Natural killer cell (primary cell): ENCODE data around the gene PTH2. TPM values are rescaled to one million over a fixed set of nuclear protein-coding genes. Genes with fewer than 3 reads are reported as not detected.

Experiments
- ATAC-seq, 3 donors: fragments of 150-1000 bp in 2 of 3; fragments of 200-7000 bp in 1 of 3; cut with Tn5 transposase; 1 replicate in 1 of 3; 2 replicates in 2 of 3; pipeline ENCODE4 v1.10.0; 2021; ENCODE audit warnings: mild to moderate bottlenecking in 2 of 3, moderate library complexity in 2 of 3
- DNase-seq, 2 donors: peaks; one replicate each; pipeline versions ENCODE4 v3.0.0 to v3.0.0-alpha.2; 2013 to 2021; ENCODE audit warnings: mixed read lengths in 1 of 2
- H3K27ac ChIP-seq: one replicate; pipeline ENCODE4 v1.5.1; 2013; ENCODE audit warnings: mild to moderate bottlenecking, low read length
- H3K27me3 ChIP-seq: one replicate; pipeline ENCODE4 v1.6.1; 2013; ENCODE audit warnings: low read length; ENCODE audit not compliant: control insufficient read depth, insufficient read depth
- H3K36me3 ChIP-seq: one replicate; pipeline ENCODE4 v1.6.1; 2013; ENCODE audit warnings: low read length; ENCODE audit not compliant: control insufficient read depth, insufficient read depth
- H3K4me1 ChIP-seq: one replicate; pipeline ENCODE4 v1.6.1; 2013; ENCODE audit warnings: low read length; ENCODE audit not compliant: control insufficient read depth, insufficient read depth
- H3K4me3 ChIP-seq: one replicate; pipeline ENCODE4 v1.5.1; 2013; ENCODE audit warnings: low read length
- H3K9me3 ChIP-seq: one replicate; pipeline ENCODE4 v1.6.1; 2013; ENCODE audit warnings: low read length; ENCODE audit not compliant: control insufficient read depth, insufficient read depth
- H3K27ac Mint-ChIP-seq, 2 donors: one replicate each; pipeline ENCODE4 v1.8.0; 2022; ENCODE audit warnings: mild to moderate bottlenecking in 2 of 2, mixed read lengths in 2 of 2, moderate library complexity in 1 of 2
- H3K27me3 Mint-ChIP-seq, 2 donors: one replicate each; pipeline ENCODE4 v1.8.0; 2022; ENCODE audit warnings: low read depth in 2 of 2, mixed read lengths in 2 of 2
- H3K36me3 Mint-ChIP-seq: one replicate; pipeline ENCODE4 v1.8.0; 2022; ENCODE audit warnings: mixed read lengths
- H3K4me1 Mint-ChIP-seq, 2 donors: one replicate each; pipeline ENCODE4 v1.8.0; 2022; ENCODE audit warnings: mixed read lengths in 2 of 2
- H3K4me3 Mint-ChIP-seq: one replicate; pipeline ENCODE4 v1.8.0; 2022; ENCODE audit warnings: mild to moderate bottlenecking, moderate library complexity, mixed read lengths
- H3K9me3 Mint-ChIP-seq, 2 donors: one replicate each; pipeline ENCODE4 v1.8.0; 2022; ENCODE audit warnings: mixed read lengths in 2 of 2
- CTCF ChIP-seq: fragments of 200-600 bp; IDR thresholded peaks from one replicate; pipeline ENCODE4 v1.8.0; 2022; ENCODE audit warnings: antibody characterized with exemption
- WGBS: methylation state at CpG from one replicate; pipeline ENCODE4 v1.1.7; 2013; ENCODE audit warnings: missing lambda C conversion rate; ENCODE audit not compliant: insufficient coverage; 5-methylcytosine and 5-hydroxymethylcytosine counted together
- intact Hi-C: fragments of 100-400 bp; cut with micrococcal nuclease; formaldehyde crosslinking; loops from one replicate; pipeline ENCODE4 v1.14.2; 2022
- total RNA-seq, 4 donors: library from RNA; stranded (reverse); fragments of 120-200 nt in 1 of 4; gene quantifications; one replicate each; pipeline versions ENCODE4 v1.2.3 to v1.2.4, GENCODE V29; 2013 to 2022

The PTH2 gene
- total RNA-seq, 3 donors from 2014 or later (not counting 1 experiment from before 2014, with no cell fraction given), result not detected

DNA sequence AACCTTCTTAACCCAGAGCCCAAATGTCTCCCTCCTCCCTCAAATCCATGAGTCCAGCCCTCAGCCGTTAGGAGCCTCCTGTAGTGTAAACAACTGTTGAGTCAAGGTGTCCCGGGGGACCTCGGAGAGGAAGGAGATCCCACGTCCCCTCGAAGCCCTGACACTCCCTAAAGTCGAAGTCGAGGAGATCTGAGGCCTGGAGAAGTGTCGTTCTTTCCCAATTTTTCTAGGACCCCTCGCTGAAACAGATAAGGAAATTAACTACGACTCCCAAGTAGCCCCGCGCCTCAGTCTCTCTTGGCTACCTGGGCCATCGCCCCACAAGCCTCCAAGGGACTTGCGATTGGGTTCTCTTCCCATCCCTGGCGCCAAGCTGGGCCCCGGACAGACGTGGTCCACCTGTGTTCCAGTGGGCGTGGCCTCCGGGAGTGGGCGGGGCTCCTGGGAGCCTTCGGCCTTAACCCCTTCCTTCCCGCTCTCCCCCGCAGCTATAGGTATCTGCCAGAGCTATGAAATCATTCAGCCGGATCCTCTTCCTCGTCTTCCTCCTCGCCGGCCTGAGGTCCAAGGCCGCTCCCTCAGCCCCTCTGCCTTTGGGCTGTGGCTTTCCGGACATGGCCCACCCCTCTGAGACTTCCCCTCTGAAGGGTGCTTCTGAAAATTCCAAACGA, 2.8 kb upstream of the PTH2 start:
- H3K9me3 ChIP-seq, result no peaks in the 10 kb centered on the region
- intact Hi-C loops, result no loop called here
- WGBS, result 9% methylated on average over 30 of the region's 30 CpGs
- Mint-ChIP-seq H3K4me1 (peaks cover 57 to 67% of the 10 kb centered on the region in 2 donors), H3K27ac (no peak overlapping the region), H3K9me3 (no peaks in the 10 kb centered on the region), H3K27me3 (peaks cover 87 to 95% of the 10 kb centered on the region in 2 donors), H3K36me3 (no peaks in the 10 kb centered on the region), H3K4me3 (peak overlapping the region; percentile 2)
- peaks cover 52% of the 10 kb centered on the region for H3K4me1 ChIP-seq
- H3K36me3 ChIP-seq, result no peaks in the 10 kb centered on the region
- ATAC-seq (no peak), DNase-seq (peak in 1 of 2 donors; percentile 33)
- H3K27ac ChIP-seq, result no peak overlapping the region
- no peak for TF ChIP-seq CTCF
- H3K4me3 ChIP-seq, result no peak overlapping the region
- peaks cover 82% of the 10 kb centered on the region for H3K27me3 ChIP-seq

GRCh38 chr19:49425178-49425577, 1.9 kb upstream of the PTH2 start, which contains the start of gene GFY:
Gene GFY (plus strand): TSS chr19:49425388. CDS start chr19:49426431, 1,043 bp downstream.
- intact Hi-C loops, result no loop called here
- Histone ChIP-seq H3K4me1 (peaks cover 56% of the 10 kb centered on the region), H3K9me3 (no peaks in the 10 kb centered on the region), H3K4me3 (no peak within 1 kb of the TSS), H3K27me3 (peaks cover 84% of the 10 kb centered on the region), H3K27ac (no peak within 1 kb of the TSS), H3K36me3 (no peaks in the 10 kb centered on the region)
- H3K4me1 Mint-ChIP-seq, result peaks cover 64% of the 10 kb centered on the region in 2 donors
- no peak within 1 kb of the TSS for H3K27ac Mint-ChIP-seq
- DNase-seq (no peak), ATAC-seq (no peak)
- 67% methylated on average over 7 of the region's 7 CpGs for WGBS
- peak within 1 kb of the TSS; percentile 2 for H3K4me3 Mint-ChIP-seq
- no peak for TF ChIP-seq CTCF
- peaks cover 85 to 96% of the 10 kb centered on the region in 2 donors for H3K27me3 Mint-ChIP-seq
- no peaks in the 10 kb centered on the region for H3K36me3 Mint-ChIP-seq
- H3K9me3 Mint-ChIP-seq, result no peaks in the 10 kb centered on the region

DNA sequence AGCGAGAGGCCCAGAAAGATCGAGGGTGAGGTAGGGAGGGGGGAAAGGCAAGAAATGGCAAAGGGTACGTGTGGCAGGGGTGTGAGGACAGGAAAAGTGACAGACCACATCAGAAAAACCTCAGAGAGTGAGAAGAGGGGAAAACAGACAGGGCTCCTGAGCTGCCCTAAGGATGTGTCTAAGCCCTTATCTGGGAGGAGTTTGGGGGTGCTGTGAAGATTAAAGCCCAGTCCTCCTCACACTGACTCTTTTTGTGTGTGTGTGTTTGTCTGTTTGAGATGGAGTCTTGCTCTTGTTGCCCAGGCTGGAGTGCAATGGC, 703 bp upstream of the PTH2 start:
- peaks cover 86 to 99% of the 10 kb centered on the region in 2 donors for H3K27me3 Mint-ChIP-seq
- H3K4me1 Mint-ChIP-seq, result peaks cover 60 to 64% of the 10 kb centered on the region in 2 donors
- H3K4me3 ChIP-seq, result no peak overlapping the region
- H3K27ac Mint-ChIP-seq, result peak overlapping the region in 1 of 2 donors; percentile 25
- 4% methylated on average over 3 of the region's 3 CpGs for WGBS
- H3K36me3 Mint-ChIP-seq, result peaks cover 9% of the 10 kb centered on the region
- no peak overlapping the region for H3K27ac ChIP-seq
- H3K36me3 ChIP-seq, result no peaks in the 10 kb centered on the region
- ATAC-seq, result peak; percentile 18 to 43 (median 24)
- H3K4me1 ChIP-seq, result peaks cover 56% of the 10 kb centered on the region
- H3K9me3 ChIP-seq, result no peaks in the 10 kb centered on the region
- H3K4me3 Mint-ChIP-seq, result peak overlapping the region; percentile 26
- peak in 1 of 2 donors; percentile 67 for DNase-seq
- peaks cover 82% of the 10 kb centered on the region for H3K27me3 ChIP-seq
- TF ChIP-seq CTCF, result no peak
- intact Hi-C loops, result no loop called here
- no peaks in the 10 kb centered on the region for H3K9me3 Mint-ChIP-seq
